ENCODE data around the gene GUCY2C.

Gene GUCY2C

DNA sequence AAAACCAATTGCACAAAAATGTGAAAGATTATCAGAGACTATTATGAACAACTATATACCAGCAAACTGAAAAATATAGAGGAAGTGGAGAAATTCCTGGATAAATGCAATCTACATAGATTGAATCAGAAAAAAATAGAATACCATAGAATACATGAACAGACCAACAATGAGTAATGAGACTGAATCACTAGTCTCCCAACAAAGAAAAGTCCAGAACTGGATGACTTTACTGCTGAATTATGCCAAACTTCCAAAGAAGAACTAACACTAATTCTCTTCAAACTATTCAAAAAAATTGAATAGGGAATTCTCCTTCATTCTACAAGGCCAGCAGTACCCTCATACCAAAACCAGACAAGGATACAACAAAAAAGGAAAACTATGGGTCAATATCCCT lies 60.6 kb downstream of the GUCY2C start:
- TF ChIP-seq, protein P1, sequence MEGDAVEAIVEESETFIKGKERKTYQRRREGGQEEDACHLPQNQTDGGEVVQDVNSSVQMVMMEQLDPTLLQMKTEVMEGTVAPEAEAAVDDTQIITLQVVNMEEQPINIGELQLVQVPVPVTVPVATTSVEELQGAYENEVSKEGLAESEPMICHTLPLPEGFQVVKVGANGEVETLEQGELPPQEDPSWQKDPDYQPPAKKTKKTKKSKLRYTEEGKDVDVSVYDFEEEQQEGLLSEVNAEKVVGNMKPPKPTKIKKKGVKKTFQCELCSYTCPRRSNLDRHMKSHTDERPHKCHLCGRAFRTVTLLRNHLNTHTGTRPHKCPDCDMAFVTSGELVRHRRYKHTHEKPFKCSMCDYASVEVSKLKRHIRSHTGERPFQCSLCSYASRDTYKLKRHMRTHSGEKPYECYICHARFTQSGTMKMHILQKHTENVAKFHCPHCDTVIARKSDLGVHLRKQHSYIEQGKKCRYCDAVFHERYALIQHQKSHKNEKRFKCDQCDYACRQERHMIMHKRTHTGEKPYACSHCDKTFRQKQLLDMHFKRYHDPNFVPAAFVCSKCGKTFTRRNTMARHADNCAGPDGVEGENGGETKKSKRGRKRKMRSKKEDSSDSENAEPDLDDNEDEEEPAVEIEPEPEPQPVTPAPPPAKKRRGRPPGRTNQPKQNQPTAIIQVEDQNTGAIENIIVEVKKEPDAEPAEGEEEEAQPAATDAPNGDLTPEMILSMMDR (IDR thresholded peaks at IDR 0.05; ENCODE audit: borderline replicate concordance, extremely low read depth, low read length, poor library complexity, severe bottlenecking) = no peak
- TF ChIP-seq EZH2 (IDR thresholded peaks at IDR 0.05; ENCODE audit: borderline replicate concordance, low read depth, low read length, severe bottlenecking) = no peak
- Histone ChIP-seq H3K79me2 (ENCODE audit: insufficient read depth, low read length) (no peaks in the 10 kb centered on the region), H3K9ac (ENCODE audit: low read depth, low read length) (no peak overlapping the region), H3K4me3 (ENCODE audit: low read depth in 1 of 2, low read length in 2 of 2) (no peak overlapping the region), H3K27ac (ENCODE audit: low read length) (no peak overlapping the region), H2AFZ (ENCODE audit: low read depth, low read length) (no peak overlapping the region), H3K9me3 (ENCODE audit: insufficient read depth, low read length, severe bottlenecking) (peaks cover 3% of the 10 kb centered on the region), H3K4me2 (ENCODE audit: insufficient read depth, low read length) (no peak overlapping the region), H4K20me1 (ENCODE audit: insufficient read depth, low read length) (no peaks in the 10 kb centered on the region; the same call in 1 of the 2 replicates), H3K4me1 (ENCODE audit: insufficient read depth, low read length) (no peaks in the 10 kb centered on the region), H3K36me3 (ENCODE audit: insufficient read depth, low read length) (no peaks in the 10 kb centered on the region), H3K27me3 (ENCODE audit: insufficient read depth, low read length, poor library complexity) (peaks cover 17% of the 10 kb centered on the region)
- ATAC-seq (ENCODE audit: insufficient read depth, low read depth) (no peak), DNase-seq (no peak)

DNA sequence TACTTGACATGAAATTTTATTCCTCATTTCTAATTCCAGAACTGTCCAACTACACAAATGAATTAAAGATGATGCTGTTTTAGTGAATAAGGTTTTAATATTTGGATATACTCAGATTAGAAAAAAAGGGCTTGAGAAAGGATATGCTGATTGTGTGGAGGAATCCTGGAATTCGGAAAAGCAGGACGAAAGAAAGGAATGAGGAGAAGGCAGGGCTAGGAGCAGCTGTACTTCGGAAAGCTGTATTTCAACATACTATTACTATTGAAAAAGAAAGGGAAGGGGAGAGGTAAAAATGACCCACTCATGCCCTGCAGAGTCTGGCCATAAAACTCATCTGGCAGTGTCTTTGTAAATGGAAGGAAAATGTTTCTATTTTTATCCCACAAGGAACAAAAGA lies 65.6 kb downstream of the GUCY2C start:
- H3K27me3 ChIP-seq (ENCODE audit: insufficient read depth, low read length, poor library complexity) = no peaks in the 10 kb centered on the region
- H2AFZ ChIP-seq (ENCODE audit: low read depth, low read length) = no peak overlapping the region
- no peak for ATAC-seq (ENCODE audit: insufficient read depth, low read depth)
- H4K20me1 ChIP-seq (ENCODE audit: insufficient read depth, low read length) = no peaks in the 10 kb centered on the region; the same call in 1 of the 2 replicates
- H3K4me3 ChIP-seq (ENCODE audit: low read depth in 1 of 2, low read length in 2 of 2) = no peak overlapping the region
- no peak overlapping the region for H3K9ac ChIP-seq (ENCODE audit: low read depth, low read length)
- no peaks in the 10 kb centered on the region for H3K9me3 ChIP-seq (ENCODE audit: insufficient read depth, low read length, severe bottlenecking)
- H3K36me3 ChIP-seq (ENCODE audit: insufficient read depth, low read length) = no peaks in the 10 kb centered on the region
- no peak for DNase-seq
- no peak overlapping the region for H3K4me2 ChIP-seq (ENCODE audit: insufficient read depth, low read length)
- H3K79me2 ChIP-seq (ENCODE audit: insufficient read depth, low read length) = no peaks in the 10 kb centered on the region
- no peaks in the 10 kb centered on the region for H3K4me1 ChIP-seq (ENCODE audit: insufficient read depth, low read length)
- no peak overlapping the region for H3K27ac ChIP-seq (ENCODE audit: low read length)
- no peak for TF ChIP-seq EZH2 (IDR thresholded peaks at IDR 0.05; ENCODE audit: borderline replicate concordance, low read depth, low read length, severe bottlenecking)
- TF ChIP-seq, protein P1 (IDR thresholded peaks at IDR 0.05; ENCODE audit: borderline replicate concordance, extremely low read depth, low read length, poor library complexity, severe bottlenecking) = no peak

DNA sequence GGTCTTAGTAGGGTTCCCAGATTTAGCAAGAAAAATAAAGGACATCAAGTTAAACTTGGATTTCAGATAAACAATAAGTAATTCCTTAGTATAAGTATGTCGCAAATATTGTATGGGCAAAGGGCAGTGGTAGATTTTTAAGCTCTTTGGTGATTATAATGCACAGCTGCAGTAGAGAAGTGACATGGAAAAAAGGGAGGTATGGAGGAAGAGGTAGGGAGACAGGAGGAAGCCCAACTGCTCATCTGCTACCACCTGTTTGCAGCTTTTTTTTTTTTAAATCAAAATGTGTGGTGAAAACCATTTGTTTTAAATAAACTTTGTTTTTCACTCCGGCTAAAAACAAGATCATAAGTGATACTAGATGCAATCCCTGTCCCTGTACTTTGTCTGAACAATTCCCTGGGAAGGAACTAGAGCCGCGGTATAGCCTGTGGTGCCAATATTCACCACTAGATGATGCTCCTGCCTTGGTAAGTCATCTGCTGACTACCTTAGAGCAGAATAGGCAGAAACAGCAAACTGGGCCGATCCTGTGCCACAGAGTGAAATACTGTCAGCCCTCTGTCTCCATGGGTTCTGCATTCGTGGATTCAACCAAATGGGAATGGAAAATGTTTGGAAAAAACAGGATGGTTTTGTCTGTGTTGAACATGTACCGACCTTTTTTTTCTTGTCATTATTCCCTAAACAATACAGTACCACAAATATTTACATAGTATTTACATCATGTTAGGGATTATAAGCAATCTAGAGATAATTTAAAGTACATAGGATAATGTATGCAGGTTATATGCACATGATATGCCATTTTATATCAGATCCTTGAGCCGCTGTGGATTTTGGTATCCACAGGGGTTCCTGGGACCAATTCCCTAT lies 66.3 kb downstream of the GUCY2C start:
- peaks cover under 1% of the 10 kb centered on the region for H3K27me3 ChIP-seq (ENCODE audit: insufficient read depth, low read length, poor library complexity)
- H3K9ac ChIP-seq (ENCODE audit: low read depth, low read length) = no peak overlapping the region
- H2AFZ ChIP-seq (ENCODE audit: low read depth, low read length) = no peak overlapping the region
- no peaks in the 10 kb centered on the region for H3K4me1 ChIP-seq (ENCODE audit: insufficient read depth, low read length)
- TF ChIP-seq, protein P1 (IDR thresholded peaks at IDR 0.05; ENCODE audit: borderline replicate concordance, extremely low read depth, low read length, poor library complexity, severe bottlenecking) = peak; percentile 99
- no peak for TF ChIP-seq EZH2 (IDR thresholded peaks at IDR 0.05; ENCODE audit: borderline replicate concordance, low read depth, low read length, severe bottlenecking)
- no peak overlapping the region for H3K4me3 ChIP-seq (ENCODE audit: low read depth in 1 of 2, low read length in 2 of 2)
- no peak overlapping the region for H3K4me2 ChIP-seq (ENCODE audit: insufficient read depth, low read length)
- no peaks in the 10 kb centered on the region for H3K9me3 ChIP-seq (ENCODE audit: insufficient read depth, low read length, severe bottlenecking)
- H3K27ac ChIP-seq (ENCODE audit: low read length) = no peak overlapping the region
- DNase-seq = peak; percentile 70
- H3K36me3 ChIP-seq (ENCODE audit: insufficient read depth, low read length) = no peaks in the 10 kb centered on the region
- ATAC-seq (ENCODE audit: insufficient read depth, low read depth) = peak; percentile 100
- H3K79me2 ChIP-seq (ENCODE audit: insufficient read depth, low read length) = no peaks in the 10 kb centered on the region
- no peaks in the 10 kb centered on the region; the same call in 1 of the 2 replicates for H4K20me1 ChIP-seq (ENCODE audit: insufficient read depth, low read length)
